ENCODE results near the gene NTRK3.

DNA sequence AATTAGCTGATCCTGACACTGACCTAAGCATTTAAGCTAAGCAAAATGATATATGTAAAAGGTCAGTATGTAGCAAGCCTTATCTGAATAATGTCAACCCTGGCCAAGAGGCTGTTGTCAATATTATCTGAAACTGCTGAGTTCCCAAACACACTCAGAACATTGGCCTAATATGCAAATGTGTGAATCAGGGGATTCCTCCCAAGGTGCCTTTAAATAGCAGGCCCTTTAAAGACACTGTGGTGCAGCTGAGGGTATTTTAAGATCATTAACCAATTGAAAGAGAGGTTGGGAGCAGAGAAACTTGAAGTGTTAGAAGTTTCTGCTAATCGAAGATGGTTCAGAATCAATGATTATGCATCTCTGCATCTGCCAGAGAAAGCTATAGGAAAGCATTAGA is 207.0 kb downstream of the NTRK3 start:
- TF ChIP-seq ZFP30 (CRISPR knock-in tag; IDR thresholded peaks at IDR 0.05) (no peak), TCF4 (CRISPR knock-in tag; IDR thresholded peaks at IDR 0.05; ENCODE audit: borderline replicate concordance) (no peak), TOX (CRISPR knock-in tag; IDR thresholded peaks at IDR 0.05; ENCODE audit: borderline replicate concordance) (no peak), ISL1 (CRISPR knock-in tag; IDR thresholded peaks at IDR 0.05) (no peak), CSRNP3 (CRISPR knock-in tag; IDR thresholded peaks at IDR 0.05) (no peak), ESRRG (CRISPR knock-in tag; IDR thresholded peaks at IDR 0.05) (no peak), ZC3H10 (CRISPR knock-in tag; IDR thresholded peaks at IDR 0.05) (no peak), ZNF8 (CRISPR knock-in tag; IDR thresholded peaks at IDR 0.05) (no peak)
- TF ChIP-seq, protein P1, sequence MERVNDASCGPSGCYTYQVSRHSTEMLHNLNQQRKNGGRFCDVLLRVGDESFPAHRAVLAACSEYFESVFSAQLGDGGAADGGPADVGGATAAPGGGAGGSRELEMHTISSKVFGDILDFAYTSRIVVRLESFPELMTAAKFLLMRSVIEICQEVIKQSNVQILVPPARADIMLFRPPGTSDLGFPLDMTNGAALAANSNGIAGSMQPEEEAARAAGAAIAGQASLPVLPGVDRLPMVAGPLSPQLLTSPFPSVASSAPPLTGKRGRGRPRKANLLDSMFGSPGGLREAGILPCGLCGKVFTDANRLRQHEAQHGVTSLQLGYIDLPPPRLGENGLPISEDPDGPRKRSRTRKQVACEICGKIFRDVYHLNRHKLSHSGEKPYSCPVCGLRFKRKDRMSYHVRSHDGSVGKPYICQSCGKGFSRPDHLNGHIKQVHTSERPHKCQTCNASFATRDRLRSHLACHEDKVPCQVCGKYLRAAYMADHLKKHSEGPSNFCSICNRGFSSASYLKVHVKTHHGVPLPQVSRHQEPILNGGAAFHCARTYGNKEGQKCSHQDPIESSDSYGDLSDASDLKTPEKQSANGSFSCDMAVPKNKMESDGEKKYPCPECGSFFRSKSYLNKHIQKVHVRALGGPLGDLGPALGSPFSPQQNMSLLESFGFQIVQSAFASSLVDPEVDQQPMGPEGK (CRISPR knock-in tag; IDR thresholded peaks at IDR 0.05; ENCODE audit: borderline replicate concordance), result no peak

Measured in SK-N-SH treated with all-trans-retinoic acid at 6 μM for 48 hours (cell line).